ENCODE results near the gene LRFN2.

DNA sequence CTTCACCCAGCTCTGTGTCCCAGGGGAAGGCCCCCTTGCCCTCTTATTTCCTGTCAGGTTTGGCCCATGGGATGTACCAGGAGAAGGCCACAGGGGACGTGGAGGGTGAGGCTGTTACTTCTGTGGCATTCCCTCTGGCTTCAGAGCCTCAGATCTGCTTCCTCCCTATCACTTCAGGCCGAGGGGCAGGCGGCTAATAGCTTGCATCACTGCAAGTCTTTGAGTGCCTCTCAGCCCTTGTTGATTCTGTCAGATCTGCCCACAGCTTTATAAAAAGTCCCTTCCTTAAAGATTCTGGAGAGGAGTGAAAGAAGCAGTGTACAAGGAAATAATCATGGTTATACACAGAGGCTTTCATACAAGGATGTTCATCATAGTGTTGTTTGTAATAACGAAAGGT, 86.9 kb downstream of the LRFN2 start:
- TF ChIP-seq POLR2AphosphoS5 (IDR thresholded peaks at IDR 0.05) (no peak), POLR2A (IDR thresholded peaks at IDR 0.05) (no peak)
- TF ChIP-seq, protein P1, sequence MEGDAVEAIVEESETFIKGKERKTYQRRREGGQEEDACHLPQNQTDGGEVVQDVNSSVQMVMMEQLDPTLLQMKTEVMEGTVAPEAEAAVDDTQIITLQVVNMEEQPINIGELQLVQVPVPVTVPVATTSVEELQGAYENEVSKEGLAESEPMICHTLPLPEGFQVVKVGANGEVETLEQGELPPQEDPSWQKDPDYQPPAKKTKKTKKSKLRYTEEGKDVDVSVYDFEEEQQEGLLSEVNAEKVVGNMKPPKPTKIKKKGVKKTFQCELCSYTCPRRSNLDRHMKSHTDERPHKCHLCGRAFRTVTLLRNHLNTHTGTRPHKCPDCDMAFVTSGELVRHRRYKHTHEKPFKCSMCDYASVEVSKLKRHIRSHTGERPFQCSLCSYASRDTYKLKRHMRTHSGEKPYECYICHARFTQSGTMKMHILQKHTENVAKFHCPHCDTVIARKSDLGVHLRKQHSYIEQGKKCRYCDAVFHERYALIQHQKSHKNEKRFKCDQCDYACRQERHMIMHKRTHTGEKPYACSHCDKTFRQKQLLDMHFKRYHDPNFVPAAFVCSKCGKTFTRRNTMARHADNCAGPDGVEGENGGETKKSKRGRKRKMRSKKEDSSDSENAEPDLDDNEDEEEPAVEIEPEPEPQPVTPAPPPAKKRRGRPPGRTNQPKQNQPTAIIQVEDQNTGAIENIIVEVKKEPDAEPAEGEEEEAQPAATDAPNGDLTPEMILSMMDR (IDR thresholded peaks at IDR 0.05): no peak
